ENCODE measurements around the gene ERP44. TPM values are rescaled to one million over a fixed set of nuclear protein-coding genes. Genes with fewer than 3 reads are reported as not detected.
"Not testable (repeated sequence)": the region's sequence is repeated elsewhere in the genome, so short reads cannot be mapped to it uniquely, and the experiment has no call there.

ERP44 gene
- polyA plus RNA-seq, 1 of the 3 experiments (the other 2 are of a cell fraction) = 10.0 TPM

- no peaks in the 10 kb centered on the region for H3K9me3 ChIP-seq
- peak overlapping the region; percentile 97 for H2AFZ ChIP-seq (ENCODE audit: low read depth)
- WGBS (ENCODE audit: low lambda C conversion rate) = under 1% methylated on average over 10 of the region's 10 CpGs
- H3K9me2 ChIP-seq = no peaks in the 10 kb centered on the region
- peaks cover 66% of the 10 kb centered on the region for H3K79me2 ChIP-seq (ENCODE audit: insufficient read depth)
- no peaks in the 10 kb centered on the region for H3K27me3 ChIP-seq (ENCODE audit: insufficient read depth)
- peaks cover 12 to 23% of the 10 kb centered on the region in 2 experiments; a peak in 3 of 4 replicates for H3K4me1 ChIP-seq (ENCODE audit: control insufficient read depth in 1 of 2, insufficient read depth in 2 of 2, low read depth in 1 of 2, low read length in 1 of 2)
- H3F3A ChIP-seq (replicated peaks; ENCODE audit: insufficient read depth) = peaks cover 11% of the 10 kb centered on the region
- H3K9ac ChIP-seq = peak overlapping the region; percentile 86
- H3K4me3 ChIP-seq (ENCODE audit: low read depth in 2 of 2, low read length in 1 of 2) = peak overlapping the region; percentile 90 to 100
- CTCF ChIA-PET = interaction anchor here (0.6 to 1.1 kb wide), 2 partner anchors 915 kb away, joined by 3 to 4 read pairs; no protein-coding TSS in a partner anchor
- H3K27ac ChIP-seq (ENCODE audit: low read depth in 2 of 2, low read length in 1 of 2) = peak overlapping the region; percentile 85 to 91
- DNase-seq = peak; percentile 38
- TF ChIP-seq SMC3 (IDR thresholded peaks at IDR 0.05; ENCODE audit: low read depth, low read length) = no peak
- TF ChIP-seq MXI1 (IDR thresholded peaks at IDR 0.05; ENCODE audit: low read depth, low read length) = 0 out of 2 replicates have a peak, but pooled peaks have one; percentile 34
- peak overlapping the region; percentile 87 for H3K4me2 ChIP-seq
- peaks cover 10 to 17% of the 10 kb centered on the region in 2 experiments for H3K36me3 ChIP-seq (replicated peaks in 1 of 2; ENCODE audit: control insufficient read depth in 1 of 2, insufficient read depth in 2 of 2, low read length in 1 of 2)
- POLR2A ChIA-PET = no interaction called here
- H4K20me1 ChIP-seq (ENCODE audit: insufficient read depth) = peaks cover 25% of the 10 kb centered on the region
Measured at GRCh38 chr9:100099722-100100042, 882 bp upstream of the ERP44 start.

- CTCF ChIA-PET = interaction anchor here (0.7 to 1.1 kb wide), 2 partner anchors 833 to 914 kb away, joined by 3 to 4 read pairs; no protein-coding TSS in a partner anchor
- Histone ChIP-seq H2AFZ (ENCODE audit: low read depth) (peak overlapping the region; percentile 82; the same call in 1 of the 2 replicates), H3F3A (replicated peaks; ENCODE audit: insufficient read depth) (peaks cover 11% of the 10 kb centered on the region), H3K9me2 (no peaks in the 10 kb centered on the region), H3K4me2 (peak overlapping the region; percentile 87), H3K27ac (ENCODE audit: low read depth in 2 of 2, low read length in 1 of 2) (peak overlapping the region; percentile 85 to 91), H3K27me3 (ENCODE audit: insufficient read depth) (no peaks in the 10 kb centered on the region), H3K9ac (peak overlapping the region; percentile 86), H3K4me3 (ENCODE audit: low read depth in 2 of 2, low read length in 1 of 2) (peak overlapping the region; percentile 90 to 100), H4K20me1 (ENCODE audit: insufficient read depth) (peaks cover 39% of the 10 kb centered on the region), H3K9me3 (no peaks in the 10 kb centered on the region), H3K79me2 (ENCODE audit: insufficient read depth) (peaks cover 80% of the 10 kb centered on the region), H3K36me3 (replicated peaks in 1 of 2; ENCODE audit: control insufficient read depth in 1 of 2, insufficient read depth in 2 of 2, low read length in 1 of 2) (peaks cover 0 to 9% of the 10 kb centered on the region in 2 experiments), H3K4me1 (ENCODE audit: control insufficient read depth in 1 of 2, insufficient read depth in 2 of 2, low read depth in 1 of 2, low read length in 1 of 2) (peaks cover 12 to 18% of the 10 kb centered on the region in 2 experiments; a peak in 3 of 4 replicates)
- POLR2A ChIA-PET = interaction anchor here (0.6 to 0.9 kb wide), 2 partner anchors 14 to 172 kb away, joined by 3 read pairs; no protein-coding TSS in a partner anchor
- 3% methylated on average over 26 of the region's 37 CpGs for WGBS (ENCODE audit: low lambda C conversion rate)
- DNase-seq = peak; percentile 54
- TF ChIP-seq ELF1 (IDR thresholded peaks at IDR 0.05) (peak; percentile 75), MXI1 (IDR thresholded peaks at IDR 0.05; ENCODE audit: low read depth, low read length) (no peak)
Measured at GRCh38 chr9:100098046-100098886, 534 bp downstream of the ERP44 start.

GRCh38 chr9:100096378-100096916, 2.4 kb downstream of the ERP44 start:
- DNase-seq = no peak
- 74% methylated on average over 3 of the region's 3 CpGs for WGBS (ENCODE audit: low lambda C conversion rate)
- Histone ChIP-seq H3K36me3 (replicated peaks in 1 of 2; ENCODE audit: control insufficient read depth in 1 of 2, insufficient read depth in 2 of 2, low read length in 1 of 2) (peaks cover 0 to 5% of the 10 kb centered on the region in 2 experiments), H3K9me3 (no peaks in the 10 kb centered on the region), H3F3A (replicated peaks; ENCODE audit: insufficient read depth) (peaks cover 11% of the 10 kb centered on the region), H2AFZ (ENCODE audit: low read depth) (no peak overlapping the region), H3K9me2 (no peaks in the 10 kb centered on the region), H3K27me3 (ENCODE audit: insufficient read depth) (no peaks in the 10 kb centered on the region), H3K4me2 (peak overlapping the region; percentile 87; the same call in 1 of the 2 replicates), H3K4me1 (ENCODE audit: control insufficient read depth in 1 of 2, insufficient read depth in 2 of 2, low read depth in 1 of 2, low read length in 1 of 2) (peaks cover 12 to 18% of the 10 kb centered on the region in 2 experiments; a peak in 3 of 4 replicates), H3K9ac (no peak overlapping the region), H3K79me2 (ENCODE audit: insufficient read depth) (peaks cover 89% of the 10 kb centered on the region), H3K27ac (ENCODE audit: low read depth in 2 of 2, low read length in 1 of 2) (no peak overlapping the region), H4K20me1 (ENCODE audit: insufficient read depth) (peaks cover 56% of the 10 kb centered on the region), H3K4me3 (ENCODE audit: low read depth in 2 of 2, low read length in 1 of 2) (no peak overlapping the region)
- TF ChIP-seq RCOR1 (IDR thresholded peaks at IDR 0.05; ENCODE audit: low read length) (no peak), USF1 (IDR thresholded peaks at IDR 0.05; ENCODE audit: borderline replicate concordance, low read depth) (no peak), FOXJ3 (CRISPR knock-in tag; IDR thresholded peaks at IDR 0.05) (no peak), MXI1 (IDR thresholded peaks at IDR 0.05; ENCODE audit: low read depth, low read length) (no peak), FOXM1 (IDR thresholded peaks at IDR 0.05; ENCODE audit: low read depth) (no peak), JUND (IDR thresholded peaks at IDR 0.05) (no peak), TAF1 (IDR thresholded peaks at IDR 0.05; ENCODE audit: borderline replicate concordance, low read depth, low read length) (no peak), MEF2A (IDR thresholded peaks at IDR 0.05; ENCODE audit: borderline replicate concordance, low read depth) (no peak), RFX5 (IDR thresholded peaks at IDR 0.05; ENCODE audit: low read length) (no peak)
- POLR2A ChIA-PET = no interaction called here
- CTCF ChIA-PET = interaction anchor here (0.6 kb wide), 1 partner anchor 33 kb away, joined by 3 read pairs; no protein-coding TSS in a partner anchor

GRCh38 chr9:100094411-100094810, 4.4 kb downstream of the ERP44 start:
- H3K9me3 ChIP-seq; H3K4me2 ChIP-seq; POLR2A ChIA-PET; H2AFZ ChIP-seq (ENCODE audit: low read depth); H3K9ac ChIP-seq; H3K4me3 ChIP-seq (ENCODE audit: low read depth in 2 of 2, low read length in 1 of 2); DNase-seq; H3K36me3 ChIP-seq (replicated peaks in 1 of 2; ENCODE audit: control insufficient read depth in 1 of 2, insufficient read depth in 2 of 2, low read length in 1 of 2); H3K27me3 ChIP-seq (ENCODE audit: insufficient read depth); CTCF ChIA-PET; H3K9me2 ChIP-seq; H3K27ac ChIP-seq (ENCODE audit: low read depth in 2 of 2, low read length in 1 of 2): not testable (repeated sequence)
- peaks cover 6 to 15% of the 10 kb centered on the region in 2 experiments; a peak in 3 of 4 replicates for H3K4me1 ChIP-seq (ENCODE audit: control insufficient read depth in 1 of 2, insufficient read depth in 2 of 2, low read depth in 1 of 2, low read length in 1 of 2)
- peaks cover 75% of the 10 kb centered on the region for H4K20me1 ChIP-seq (ENCODE audit: insufficient read depth)
- H3F3A ChIP-seq (replicated peaks; ENCODE audit: insufficient read depth) = peaks cover 10% of the 10 kb centered on the region
- peaks cover 93% of the 10 kb centered on the region for H3K79me2 ChIP-seq (ENCODE audit: insufficient read depth)
- WGBS (ENCODE audit: low lambda C conversion rate) = 100% methylated on average over 2 of the region's 2 CpGs

All from SK-N-SH (cell line).